OCI-LY7 (cell line): ENCODE measurements around the gene ST8SIA5. TPM values are rescaled to one million over a fixed set of nuclear protein-coding genes. Genes with fewer than 3 reads are reported as not detected.

Experiments used
- BruUV-seq: library from RNA; stranded (reverse); fragments of 400-500 nt; replicated peaks from 2 replicates; lab custom pipeline; 2021; lab: Mats Ljungman, UMichigan
- CTCF ChIA-PET: fragments of 300-600 bp; sonication (Branson Sonifier 250); formaldehyde crosslinking; loops from one replicate; lab custom pipeline; 2022; ENCODE audit warnings: antibody characterized with exemption; ENCODE audit not compliant: unreplicated experiment; lab: Charles Lee
- POLR2A ChIA-PET: fragments of 300-600 bp; sonication (Branson Sonifier 250); formaldehyde crosslinking; loops from one replicate; lab custom pipeline; 2022; ENCODE audit warnings: antibody characterized with exemption; lab: Charles Lee
- DNase-seq: peaks from one replicate; pipeline ENCODE4 v3.0.0-alpha.2; 2015; ENCODE audit warnings: low spot score
- H2AFZ ChIP-seq: fragments of 200-600 bp; sonication (generic), shearing (Covaris generic); 2 replicates; pipeline ENCODE4 v1.6.1; 2014; ENCODE audit warnings: mild to moderate bottlenecking, antibody characterized with exemption, low read length, moderate library complexity
- H3K27ac ChIP-seq: fragments of 200-600 bp; sonication (generic); 2 replicates; pipeline ENCODE4 v1.5.1; 2014; ENCODE audit warnings: mixed run types, low read depth, mild to moderate bottlenecking, moderate library complexity, low read length, inconsistent platforms; ENCODE audit not compliant: poor library complexity, severe bottlenecking
- H3K36me3 ChIP-seq: fragments of 200-600 bp; sonication (generic); 2 replicates; pipeline ENCODE4 v1.6.1; 2014; ENCODE audit warnings: mild to moderate bottlenecking, antibody characterized with exemption, low read length, moderate library complexity, mixed read lengths; ENCODE audit not compliant: insufficient read depth
- H3K4me1 ChIP-seq: fragments of 200-600 bp; sonication (generic); 2 replicates; pipeline ENCODE4 v1.5.1; 2014; ENCODE audit warnings: mild to moderate bottlenecking, low read length; ENCODE audit not compliant: insufficient read depth, poor library complexity, severe bottlenecking
- H3K4me2 ChIP-seq: fragments of 200-600 bp; sonication (generic); 2 replicates; pipeline ENCODE4 v1.6.1; 2014; ENCODE audit warnings: mild to moderate bottlenecking, low read length
- H3K4me3 ChIP-seq: fragments of 200-600 bp; sonication (generic); 2 replicates; pipeline ENCODE4 v1.5.1; 2014; ENCODE audit warnings: mild to moderate bottlenecking, low read depth, low read length; ENCODE audit not compliant: poor library complexity, severe bottlenecking
- H3K79me2 ChIP-seq: fragments of 200-600 bp; sonication (generic); 2 replicates; pipeline ENCODE4 v1.6.1; 2016; ENCODE audit warnings: low read depth, mild to moderate bottlenecking, low read length, moderate library complexity, mixed read lengths; ENCODE audit not compliant: insufficient read depth
- H3K9me2 ChIP-seq: fragments of 200-600 bp; sonication (generic); 2 replicates; pipeline ENCODE4 v1.6.1; 2016; ENCODE audit warnings: mild to moderate bottlenecking, low read length, mixed read lengths; ENCODE audit not compliant: insufficient read depth
- H3K9me3 ChIP-seq: fragments of 200-600 bp; sonication (generic); 2 replicates; pipeline ENCODE4 v1.6.1; 2014; ENCODE audit warnings: mild to moderate bottlenecking, mixed run types, low read length, mixed read lengths
- H4K20me1 ChIP-seq: fragments of 200-600 bp; sonication (generic); 2 replicates; pipeline ENCODE4 v1.6.1; 2014; ENCODE audit warnings: mild to moderate bottlenecking, antibody characterized with exemption, low read length, moderate library complexity, mixed read lengths; ENCODE audit not compliant: insufficient read depth
- EZH2phosphoT487 ChIP-seq: fragments of 200-600 bp; sonication (generic); IDR thresholded peaks from 2 replicates; pipeline ENCODE4 v1.6.1; 2018; ENCODE audit warnings: low read depth, borderline replicate concordance, mild to moderate bottlenecking, mixed run types, antibody characterized with exemption, low read length, moderate library complexity, mixed read lengths
- intact Hi-C: fragments of 100-400 bp; cut with micrococcal nuclease; formaldehyde crosslinking; loops from one replicate; pipeline ENCODE4 v1.10.0; 2022; ENCODE audit not compliant: unreplicated experiment
- total RNA-seq, 2 experiments: library from RNA; depleted of rRNA in 1 of 2; stranded (reverse); fragments of >200 nt in 1 of 2; shearing (Covaris generic) in 1 of 2; gene quantifications; 2 replicates each; pipeline ENCODE4 v1.2.3, GENCODE V29; 2014 to 2022
- TF ChIP-seq, protein P1 (sequence below): fragments of 200-600 bp; sonication (generic); conservative IDR thresholded peaks from 2 replicates; pipeline ENCODE4 v1.5.1; 2014; ENCODE audit warnings: mild to moderate bottlenecking, antibody characterized with exemption, low read length, moderate library complexity, mixed read lengths

ST8SIA5 gene
- total RNA-seq, 2 experiments from 2014 or later: 0.28 TPM; not detected in 1

DNA sequence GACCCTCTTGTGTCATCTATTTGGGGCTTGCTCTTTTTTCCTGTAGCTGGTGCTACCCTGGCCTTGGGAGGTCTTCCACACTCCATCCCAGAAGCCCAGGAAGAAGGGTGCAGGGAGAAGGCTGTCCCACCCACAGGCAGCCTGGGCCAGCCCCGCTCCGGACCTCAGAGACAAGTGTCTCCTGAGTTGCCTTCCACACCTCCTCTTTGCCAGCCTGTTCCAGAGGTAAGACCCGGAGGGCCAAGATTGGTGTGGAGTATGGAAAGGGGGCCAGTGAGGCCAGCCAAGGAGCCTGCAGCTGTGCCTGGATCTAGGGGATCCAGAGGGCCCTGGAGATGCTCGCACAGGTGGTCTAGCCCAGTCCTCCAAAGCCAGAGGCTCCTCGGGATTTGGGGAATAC, 40.5 kb downstream of the ST8SIA5 start:
- no TSS peak for BruUV-seq
- no peaks in the 10 kb centered on the region for H3K79me2 ChIP-seq
- no peak overlapping the region for H2AFZ ChIP-seq
- peaks cover 66% of the 10 kb centered on the region for H3K4me1 ChIP-seq
- H3K4me2 ChIP-seq: no peak overlapping the region
- CTCF ChIA-PET: no interaction called here
- no peaks in the 10 kb centered on the region for H3K36me3 ChIP-seq
- no peaks in the 10 kb centered on the region for H3K9me2 ChIP-seq
- H3K27ac ChIP-seq: no peak overlapping the region
- no peaks in the 10 kb centered on the region for H3K9me3 ChIP-seq
- H3K4me3 ChIP-seq: no peak overlapping the region
- POLR2A ChIA-PET: interaction anchor here (0.8 kb wide), 1 partner anchor 664 kb away, joined by 3 read pairs; no protein-coding TSS in a partner anchor
- TF ChIP-seq, protein P1, sequence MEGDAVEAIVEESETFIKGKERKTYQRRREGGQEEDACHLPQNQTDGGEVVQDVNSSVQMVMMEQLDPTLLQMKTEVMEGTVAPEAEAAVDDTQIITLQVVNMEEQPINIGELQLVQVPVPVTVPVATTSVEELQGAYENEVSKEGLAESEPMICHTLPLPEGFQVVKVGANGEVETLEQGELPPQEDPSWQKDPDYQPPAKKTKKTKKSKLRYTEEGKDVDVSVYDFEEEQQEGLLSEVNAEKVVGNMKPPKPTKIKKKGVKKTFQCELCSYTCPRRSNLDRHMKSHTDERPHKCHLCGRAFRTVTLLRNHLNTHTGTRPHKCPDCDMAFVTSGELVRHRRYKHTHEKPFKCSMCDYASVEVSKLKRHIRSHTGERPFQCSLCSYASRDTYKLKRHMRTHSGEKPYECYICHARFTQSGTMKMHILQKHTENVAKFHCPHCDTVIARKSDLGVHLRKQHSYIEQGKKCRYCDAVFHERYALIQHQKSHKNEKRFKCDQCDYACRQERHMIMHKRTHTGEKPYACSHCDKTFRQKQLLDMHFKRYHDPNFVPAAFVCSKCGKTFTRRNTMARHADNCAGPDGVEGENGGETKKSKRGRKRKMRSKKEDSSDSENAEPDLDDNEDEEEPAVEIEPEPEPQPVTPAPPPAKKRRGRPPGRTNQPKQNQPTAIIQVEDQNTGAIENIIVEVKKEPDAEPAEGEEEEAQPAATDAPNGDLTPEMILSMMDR: no peak
- TF ChIP-seq EZH2phosphoT487: no peak
- no peak for DNase-seq
- no peaks in the 10 kb centered on the region for H4K20me1 ChIP-seq
- intact Hi-C loops: no loop called here

DNA sequence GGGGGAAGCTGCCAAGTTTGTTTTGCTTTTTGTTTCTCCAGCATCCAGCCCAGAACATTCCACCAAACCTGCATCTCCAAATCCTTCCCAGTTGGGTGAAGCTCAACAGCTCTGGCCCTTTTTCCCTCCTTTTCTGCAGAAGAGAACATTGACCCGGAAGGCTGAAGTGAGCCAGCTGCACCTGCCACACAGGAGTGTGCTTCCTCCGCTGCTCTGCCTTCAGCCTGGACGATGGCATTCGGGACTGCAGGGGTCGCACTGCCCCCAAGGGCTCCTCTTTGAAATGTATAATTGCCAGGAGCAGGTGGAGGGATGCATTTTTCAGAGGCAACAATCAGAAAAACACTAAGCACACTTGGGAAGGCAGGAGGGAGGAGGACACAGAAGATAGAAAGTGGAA, 41.8 kb downstream of the ST8SIA5 start:
- Histone ChIP-seq H3K79me2 (no peaks in the 10 kb centered on the region), H3K27ac (no peak overlapping the region), H3K4me1 (peaks cover 78% of the 10 kb centered on the region), H3K4me2 (no peak overlapping the region), H2AFZ (no peak overlapping the region), H4K20me1 (no peaks in the 10 kb centered on the region), H3K4me3 (no peak overlapping the region), H3K36me3 (no peaks in the 10 kb centered on the region), H3K9me2 (no peaks in the 10 kb centered on the region), H3K9me3 (no peaks in the 10 kb centered on the region)
- no TSS peak for BruUV-seq
- no peak for DNase-seq
- POLR2A ChIA-PET: interaction anchor here (0.6 to 0.9 kb wide), 2 partner anchors 374 to 710 kb away, joined by 3 read pairs; no protein-coding TSS in a partner anchor
- intact Hi-C loops: no loop called here
- TF ChIP-seq EZH2phosphoT487: no peak
- TF ChIP-seq, protein P1: 0 out of 2 replicates have a peak, but pooled peaks have one; percentile 14
- CTCF ChIA-PET: no interaction called here

DNA sequence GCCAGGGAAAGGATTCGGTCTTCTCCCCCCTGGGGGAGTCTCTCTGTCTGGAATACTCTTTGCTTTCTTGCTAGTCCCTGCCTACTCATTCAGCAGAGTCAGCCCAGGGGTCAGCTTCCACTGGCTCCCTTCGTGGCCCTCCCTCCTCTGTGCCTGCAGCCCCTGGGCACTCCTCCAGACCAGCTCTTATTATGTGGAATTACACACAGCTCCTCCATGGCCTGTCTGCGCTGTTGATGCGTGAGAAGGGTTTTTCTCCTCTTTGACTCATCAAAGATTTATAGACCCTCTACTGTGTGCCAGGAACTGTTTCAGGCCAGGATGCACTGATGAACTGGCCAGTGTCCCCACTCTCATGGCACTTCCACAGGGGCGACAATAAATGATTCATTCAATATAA, 44.4 kb downstream of the ST8SIA5 start:
- Histone ChIP-seq H3K4me1 (peaks cover 77% of the 10 kb centered on the region), H3K4me3 (peak overlapping the region; percentile 57), H3K9me2 (no peaks in the 10 kb centered on the region), H2AFZ (peak overlapping the region; percentile 35; the same call in 1 of the 2 replicates), H3K36me3 (no peaks in the 10 kb centered on the region), H3K27ac (peak overlapping the region; percentile 97), H4K20me1 (no peaks in the 10 kb centered on the region), H3K9me3 (no peaks in the 10 kb centered on the region), H3K4me2 (peak overlapping the region; percentile 86), H3K79me2 (no peaks in the 10 kb centered on the region)
- no peak for DNase-seq
- intact Hi-C loops: no loop called here
- TF ChIP-seq, protein P1: no peak
- no peak for TF ChIP-seq EZH2phosphoT487
- CTCF ChIA-PET: no interaction called here
- no TSS peak for BruUV-seq
- POLR2A ChIA-PET: interaction anchor here (1.0 kb wide), 1 partner anchor 18 kb away, joined by 3 read pairs; no protein-coding TSS in a partner anchor
